SIG-M5 treated with dmso at 0.1 percent for 504 hours (cell line): ENCODE measurements around the gene ACTR10.
A peak's percentile ranks its signal among the peaks of the same experiment; 100 is the strongest.
"Not testable (repeated sequence)": the region's sequence is repeated elsewhere in the genome, so short reads cannot be mapped to it uniquely, and the experiment has no call there.

Source experiments
- DNase-seq: peaks from one replicate; lab custom pipeline; 2025; ENCODE audit not compliant: unreplicated experiment; lab: John Stamatoyannopoulos, UW

The ACTR10 gene

GRCh38 chr14:58215191-58215914 is 15.4 kb downstream of the ACTR10 start:
- no peak for DNase-seq

- DNase-seq: no peak
These were observed 16.6 kb downstream of the ACTR10 start for GRCh38 chr14:58216544-58216943.

GRCh38 chr14:58227096-58227819 is 27.3 kb downstream of the ACTR10 start:
- no peak for DNase-seq

GRCh38 chr14:58238252-58239243 is 38.6 kb downstream of the ACTR10 start:
- no peak for DNase-seq

- peak; percentile 53 for DNase-seq
These were observed 39.6 kb downstream of the ACTR10 start for GRCh38 chr14:58239244-58240195.

- peak; percentile 81 for DNase-seq
These were observed 44.0 kb downstream of the ACTR10 start for GRCh38 chr14:58243790-58244555.

GRCh38 chr14:58244556-58245387 is 44.8 kb downstream of the ACTR10 start, which contains the start of gene PSMA3:
TSS of gene PSMA3 (plus strand) at chr14:58244843. CDS start at chr14:58244921, 78 bp downstream.
- peak; percentile 98 for DNase-seq

- DNase-seq: no peak
These were observed 45.6 kb downstream of the ACTR10 start for GRCh38 chr14:58245562-58245961.

GRCh38 chr14:58249611-58250010 is 49.7 kb downstream of the ACTR10 start:
- no peak for DNase-seq

GRCh38 chr14:58258156-58258555 is 58.2 kb downstream of the ACTR10 start:
- DNase-seq: no peak

GRCh38 chr14:58262005-58262404 is 62.1 kb downstream of the ACTR10 start:
- DNase-seq: not testable (repeated sequence)

GRCh38 chr14:58265401-58265800 is 65.5 kb downstream of the ACTR10 start:
- no peak for DNase-seq

- no peak for DNase-seq
These were observed 70.7 kb downstream of the ACTR10 start for GRCh38 chr14:58270628-58271027.

- DNase-seq: peak; percentile 33
These were observed 72.8 kb downstream of the ACTR10 start for GRCh38 chr14:58272588-58273372.

- no peak for DNase-seq
These were observed 74.9 kb downstream of the ACTR10 start for GRCh38 chr14:58274881-58275280.

GRCh38 chr14:58275527-58276190 is 75.7 kb downstream of the ACTR10 start:
- no peak for DNase-seq

GRCh38 chr14:58276208-58276607 is 76.3 kb downstream of the ACTR10 start:
- DNase-seq: no peak
